Transverse colon (tissue), 4 donors: ENCODE results near the gene DHX34. TPM values are rescaled to one million over a fixed set of nuclear protein-coding genes. Genes with fewer than 3 reads are reported as not detected.
A peak's percentile ranks its signal among the peaks of the same experiment; 100 is the strongest.
"Not testable (repeated sequence)": the region's sequence is repeated elsewhere in the genome, so short reads cannot be mapped to it uniquely, and the experiment has no call there.

Source experiments
- DNase-seq: peaks from one replicate; pipeline ENCODE4 v3.0.0-alpha.2; 2019
- H3K27ac ChIP-seq, 4 donors: fragments of 200-600 bp; sonication (generic); 2 replicates each; pipeline ENCODE4 v1.5.1; 2016 to 2018; ENCODE audit warnings: inconsistent platforms in 4 of 4
- H3K27me3 ChIP-seq: fragments of 200-600 bp; sonication (generic); 2 replicates; pipeline ENCODE4 v1.5.1; 2017; ENCODE audit warnings: inconsistent platforms
- H3K36me3 ChIP-seq, 4 donors: fragments of 200-600 bp; sonication (generic); 2 replicates each; pipeline ENCODE4 v1.5.1; 2017 to 2019; ENCODE audit warnings: inconsistent platforms in 4 of 4
- H3K4me1 ChIP-seq, 4 donors: fragments of 200-600 bp; sonication (generic); 2 replicates each; pipeline ENCODE4 v1.5.1; 2017 to 2020; ENCODE audit warnings: inconsistent platforms in 4 of 4
- H3K4me3 ChIP-seq, 4 donors: fragments of 200-600 bp; sonication (generic); 1 replicate in 1 of 4; 2 replicates in 3 of 4; pipeline versions ENCODE4 v1.5.1 to v1.6.1; 2017 to 2019; ENCODE audit warnings: inconsistent platforms in 4 of 4
- H3K9me3 ChIP-seq, 2 donors: fragments of 200-600 bp; sonication (generic); 2 replicates each; pipeline ENCODE4 v1.5.1; 2017 to 2019; ENCODE audit warnings: inconsistent platforms in 2 of 2
- EP300 ChIP-seq: sonication (generic); formaldehyde crosslinking; IDR thresholded peaks from one replicate; pipeline ENCODE4 v1.6.1; 2017; ENCODE audit warnings: antibody characterized with exemption, low read depth
- POLR2A ChIP-seq: fragments of 450-650 bp; IDR thresholded peaks from one replicate; pipeline ENCODE4 v1.6.1; 2016; ENCODE audit warnings: antibody characterized with exemption, mild to moderate bottlenecking, moderate library complexity
- POLR2AphosphoS5 ChIP-seq, 3 donors: sonication (generic); formaldehyde crosslinking; IDR thresholded peaks; one replicate each; pipeline ENCODE4 v1.6.1; 2016; ENCODE audit warnings: antibody characterized with exemption in 3 of 3
- WGBS, 2 donors: methylation state at CpG; one replicate each; pipeline ENCODE4 v1.1.5; 2018; ENCODE audit warnings: low coverage in 1 of 2; 5-methylcytosine and 5-hydroxymethylcytosine counted together
- in situ Hi-C, 4 donors: fragments of 200-750 bp; cut with MboI; loops; one replicate each; pipeline versions ENCODE4 v1.15.0 to v1.15.1; 2017; ENCODE audit warnings: low sequenced_read_pairs in 3 of 4, low pct_ligation_motif_present in 1 of 4, low pct_unique_long_range_greater_than_20kb in 1 of 4
- intact Hi-C: fragments of 100-400 bp; cut with DNase I; formaldehyde crosslinking; loops from one replicate; pipeline ENCODE4 v1.15.1; 2023; ENCODE audit warnings: low total_unique reads
- total RNA-seq, 4 donors: library from RNA; depleted of rRNA; stranded (reverse); fragments of >200 nt; gene quantifications; one replicate each; pipeline ENCODE4 v1.1.0, GENCODE V29; 2016
- TF ChIP-seq, protein P1 (sequence below), 5 experiments: fragments of 200-600 bp in 3 of 5; fragments of 450-650 bp in 2 of 5; sonication (generic) in 3 of 5; IDR thresholded peaks; 1 replicate in 2 of 5; 2 replicates in 3 of 5; pipeline ENCODE4 v1.5.1; 2016 to 2017; ENCODE audit warnings: antibody characterized with exemption in 5 of 5, inconsistent platforms in 3 of 5, mild to moderate bottlenecking in 2 of 5, moderate library complexity in 1 of 5

Gene DHX34
- total RNA-seq, 4 donors from 2014 or later: 12.4 to 30.3 (median 21.3) TPM

DNA sequence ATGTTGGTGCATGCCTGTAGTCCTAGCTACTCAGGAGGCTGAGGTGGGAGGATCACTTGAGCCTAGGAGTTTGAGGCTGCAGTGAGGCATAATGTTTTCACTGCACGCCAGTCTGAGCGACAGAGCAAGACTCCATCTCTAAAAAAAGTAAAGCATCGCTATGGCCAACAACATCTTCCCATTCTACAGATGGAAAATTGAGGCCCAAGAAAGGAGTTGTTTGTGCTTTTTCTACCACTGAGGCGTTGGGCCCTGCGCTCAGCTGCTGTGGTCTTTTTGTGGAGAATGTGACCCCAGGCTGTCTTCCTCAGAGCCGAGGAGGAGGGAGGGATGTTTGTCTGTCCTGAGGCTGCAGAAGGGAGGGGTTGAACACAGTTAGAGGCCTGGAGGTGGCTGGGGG lies 17.6 kb upstream of the DHX34 start:
- intact Hi-C loops: no loop called here
- TF ChIP-seq EP300 (no peak), POLR2AphosphoS5 (IDR thresholded peaks at IDR 0.05) (no peak), POLR2A (no peak)
- TF ChIP-seq, protein P1, sequence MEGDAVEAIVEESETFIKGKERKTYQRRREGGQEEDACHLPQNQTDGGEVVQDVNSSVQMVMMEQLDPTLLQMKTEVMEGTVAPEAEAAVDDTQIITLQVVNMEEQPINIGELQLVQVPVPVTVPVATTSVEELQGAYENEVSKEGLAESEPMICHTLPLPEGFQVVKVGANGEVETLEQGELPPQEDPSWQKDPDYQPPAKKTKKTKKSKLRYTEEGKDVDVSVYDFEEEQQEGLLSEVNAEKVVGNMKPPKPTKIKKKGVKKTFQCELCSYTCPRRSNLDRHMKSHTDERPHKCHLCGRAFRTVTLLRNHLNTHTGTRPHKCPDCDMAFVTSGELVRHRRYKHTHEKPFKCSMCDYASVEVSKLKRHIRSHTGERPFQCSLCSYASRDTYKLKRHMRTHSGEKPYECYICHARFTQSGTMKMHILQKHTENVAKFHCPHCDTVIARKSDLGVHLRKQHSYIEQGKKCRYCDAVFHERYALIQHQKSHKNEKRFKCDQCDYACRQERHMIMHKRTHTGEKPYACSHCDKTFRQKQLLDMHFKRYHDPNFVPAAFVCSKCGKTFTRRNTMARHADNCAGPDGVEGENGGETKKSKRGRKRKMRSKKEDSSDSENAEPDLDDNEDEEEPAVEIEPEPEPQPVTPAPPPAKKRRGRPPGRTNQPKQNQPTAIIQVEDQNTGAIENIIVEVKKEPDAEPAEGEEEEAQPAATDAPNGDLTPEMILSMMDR (IDR thresholded peaks at IDR 0.05): no peak
- no peaks in the 10 kb centered on the region for H3K27me3 ChIP-seq
- no peaks in the 10 kb centered on the region for H3K4me1 ChIP-seq
- H3K9me3 ChIP-seq: no peaks in the 10 kb centered on the region
- no peak for DNase-seq
- H3K36me3 ChIP-seq: no peaks in the 10 kb centered on the region
- in situ Hi-C loops: no loop called here
- H3K27ac ChIP-seq: peak overlapping the region in 3 of 4 donors; percentile 25 to 74 (median 36)
- H3K4me3 ChIP-seq: no peak overlapping the region
- 60 to 86% methylated on average over 1 to 6 of the region's 6 CpGs for WGBS, 2 donors

DNA sequence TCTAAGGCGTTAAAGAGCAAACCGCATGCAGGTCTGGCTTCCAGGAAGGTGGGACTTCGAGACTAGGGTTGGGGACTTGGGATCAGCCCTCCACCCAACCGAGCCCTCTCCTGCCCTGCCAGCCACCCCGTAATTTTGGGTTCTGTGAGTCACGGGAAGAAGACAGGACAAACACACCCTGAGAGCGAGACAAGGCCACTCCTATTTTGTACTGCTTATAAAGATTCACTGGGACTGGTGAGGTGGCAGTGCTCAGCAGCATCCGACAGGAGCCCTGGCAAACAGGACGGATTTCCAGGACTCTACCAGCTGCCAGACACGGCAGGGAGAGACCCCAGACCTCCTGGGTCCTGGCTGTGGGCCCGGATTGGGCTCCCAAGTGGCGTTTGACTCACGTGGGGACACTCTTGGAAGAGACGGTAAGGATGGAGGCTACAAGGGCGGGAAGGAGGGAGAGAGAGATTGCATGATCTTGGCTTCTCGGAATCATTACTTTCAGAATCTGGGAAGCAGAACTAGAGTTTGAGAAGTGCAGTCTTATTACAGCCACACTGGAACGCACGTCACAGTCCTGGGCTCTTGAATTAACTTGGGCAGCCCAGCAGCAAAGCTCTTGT lies 17.1 kb upstream of the DHX34 start, which contains the start of gene C5AR2:
TSS of gene C5AR2 (plus strand) at position 245 of the 617 bp plus-strand sequence. CDS start 8,625 bp downstream, outside the sequence.
- in situ Hi-C loops: no loop called here
- Histone ChIP-seq H3K36me3 (no peaks in the 10 kb centered on the region), H3K4me1 (no peaks in the 10 kb centered on the region), H3K4me3 (no peak within 1 kb of the TSS), H3K27ac (peak within 1 kb of the TSS; percentile 2 to 74 (median 30)), H3K9me3 (no peaks in the 10 kb centered on the region), H3K27me3 (no peaks in the 10 kb centered on the region)
- WGBS, 2 donors: 44 to 46% methylated on average over 8 to 18 of the region's 18 CpGs
- DNase-seq: no peak
- TF ChIP-seq POLR2AphosphoS5 (IDR thresholded peaks at IDR 0.05) (no peak), POLR2A (peak; percentile 20)
- intact Hi-C loops: no loop called here

DNA sequence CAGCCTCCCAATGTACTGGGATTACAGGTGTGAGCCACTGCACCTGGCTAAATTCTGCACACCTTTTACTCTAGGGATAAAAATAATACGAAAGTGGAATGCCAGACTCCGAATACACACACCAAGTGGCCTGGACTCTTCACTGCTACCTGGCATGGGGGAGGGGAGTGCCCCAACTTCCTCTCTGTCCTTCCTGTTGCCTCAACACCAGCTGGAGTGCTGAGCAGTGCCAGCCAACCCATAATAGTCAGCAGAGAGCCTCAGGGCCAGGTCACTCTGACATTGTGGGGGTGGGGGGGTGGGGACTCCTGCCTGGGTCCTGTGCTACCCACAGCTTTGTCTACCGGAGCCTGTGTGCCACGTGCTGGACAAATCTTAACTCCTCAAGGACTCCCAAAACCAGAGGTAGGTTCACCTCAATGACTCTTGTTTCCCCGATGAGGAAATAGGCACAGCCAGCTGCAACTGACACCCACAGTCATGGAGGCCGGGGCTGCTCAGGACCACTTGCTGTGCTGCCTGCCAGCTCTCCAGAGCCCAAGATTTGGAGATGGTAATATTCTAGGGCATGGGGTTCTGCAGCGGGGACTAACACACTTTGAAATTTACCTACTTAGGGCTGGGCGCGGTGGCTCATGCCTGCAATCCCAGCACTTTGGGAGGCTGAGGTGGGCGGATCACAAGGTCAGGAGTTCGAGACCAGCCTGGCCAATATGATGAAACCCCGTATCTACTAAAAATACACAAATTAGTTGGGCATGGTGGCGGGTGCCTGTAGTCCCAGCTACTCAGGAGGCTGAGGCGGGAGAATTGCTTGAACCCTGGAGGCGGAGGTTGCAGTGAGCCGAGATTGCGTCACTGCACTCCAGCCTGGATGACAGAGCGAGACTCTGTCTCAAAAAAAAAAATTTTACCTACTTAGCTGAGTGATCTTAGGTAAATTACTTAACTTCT lies 12.1 kb upstream of the DHX34 start:
- H3K9me3 ChIP-seq, H3K4me3 ChIP-seq, in situ Hi-C loops, H3K27me3 ChIP-seq, H3K36me3 ChIP-seq, H3K4me1 ChIP-seq, H3K27ac ChIP-seq, intact Hi-C loops: not testable (repeated sequence)
- peak; percentile 43 for DNase-seq
- 74% methylated on average over 18 of the region's 18 CpGs; no CpG with 5 or more reads in 1 of the 2 donors for WGBS, 2 donors

DNA sequence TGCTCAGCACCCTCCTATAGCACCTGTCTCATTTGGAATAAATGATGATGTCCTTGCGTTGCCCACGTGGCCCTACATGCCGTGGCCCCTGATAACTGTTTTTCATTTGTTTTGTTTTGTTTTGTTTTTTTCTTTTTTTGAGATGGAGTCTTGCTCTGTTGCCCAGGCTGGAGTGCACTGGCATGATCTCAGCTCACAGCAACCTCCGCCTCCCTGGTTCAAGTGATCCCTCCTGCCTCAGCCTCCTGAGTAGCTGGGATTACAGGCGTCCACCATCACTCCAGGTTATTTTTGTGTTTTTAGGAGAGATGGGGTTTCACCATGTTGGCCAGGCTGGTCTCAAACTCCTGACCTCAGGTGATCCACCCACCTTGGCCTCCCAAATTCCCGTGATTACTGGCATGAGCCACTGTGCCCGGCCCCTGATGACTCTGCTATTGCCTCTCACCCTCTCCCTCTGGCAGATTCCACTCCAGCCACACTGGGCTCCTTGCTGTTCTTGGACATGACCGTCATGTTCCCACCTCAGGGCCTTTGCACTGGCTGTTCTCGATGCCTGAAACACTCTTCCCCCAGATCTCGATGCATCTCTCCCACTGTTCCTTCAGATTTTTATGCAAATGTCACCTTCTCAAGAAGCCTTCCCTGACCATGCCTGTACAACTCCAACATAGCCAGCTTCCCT lies 9.8 kb upstream of the DHX34 start:
- no peaks in the 10 kb centered on the region for H3K27me3 ChIP-seq
- no peaks in the 10 kb centered on the region for H3K9me3 ChIP-seq
- no peaks in the 10 kb centered on the region for H3K36me3 ChIP-seq
- TF ChIP-seq, protein P1 (IDR thresholded peaks at IDR 0.05): no peak
- no peak for TF ChIP-seq POLR2AphosphoS5 (IDR thresholded peaks at IDR 0.05)
- no peak for TF ChIP-seq POLR2A
- no peak for TF ChIP-seq EP300
- 72% methylated on average over 5 to 10 of the region's 10 CpGs for WGBS, 2 donors
- H3K4me3 ChIP-seq: no peak overlapping the region
- no peak for DNase-seq
- intact Hi-C loops (no loop called here), in situ Hi-C loops (no loop called here)
- H3K27ac ChIP-seq: no peak overlapping the region
- H3K4me1 ChIP-seq: no peaks in the 10 kb centered on the region
